CD4-positive, alpha-beta T cell treated with Interleukin-4 for 1 hour (primary cell): ENCODE measurements around the gene SIRPG.
"Not testable (repeated sequence)": the region's sequence is repeated elsewhere in the genome, so short reads cannot be mapped to it uniquely, and the experiment has no call there.

ENCODE experiments used
- DNase-seq, 2 donors: peaks; one replicate each; pipeline ENCODE4 v3.0.0-alpha.2; 2020 to 2022

SIRPG gene

DNA sequence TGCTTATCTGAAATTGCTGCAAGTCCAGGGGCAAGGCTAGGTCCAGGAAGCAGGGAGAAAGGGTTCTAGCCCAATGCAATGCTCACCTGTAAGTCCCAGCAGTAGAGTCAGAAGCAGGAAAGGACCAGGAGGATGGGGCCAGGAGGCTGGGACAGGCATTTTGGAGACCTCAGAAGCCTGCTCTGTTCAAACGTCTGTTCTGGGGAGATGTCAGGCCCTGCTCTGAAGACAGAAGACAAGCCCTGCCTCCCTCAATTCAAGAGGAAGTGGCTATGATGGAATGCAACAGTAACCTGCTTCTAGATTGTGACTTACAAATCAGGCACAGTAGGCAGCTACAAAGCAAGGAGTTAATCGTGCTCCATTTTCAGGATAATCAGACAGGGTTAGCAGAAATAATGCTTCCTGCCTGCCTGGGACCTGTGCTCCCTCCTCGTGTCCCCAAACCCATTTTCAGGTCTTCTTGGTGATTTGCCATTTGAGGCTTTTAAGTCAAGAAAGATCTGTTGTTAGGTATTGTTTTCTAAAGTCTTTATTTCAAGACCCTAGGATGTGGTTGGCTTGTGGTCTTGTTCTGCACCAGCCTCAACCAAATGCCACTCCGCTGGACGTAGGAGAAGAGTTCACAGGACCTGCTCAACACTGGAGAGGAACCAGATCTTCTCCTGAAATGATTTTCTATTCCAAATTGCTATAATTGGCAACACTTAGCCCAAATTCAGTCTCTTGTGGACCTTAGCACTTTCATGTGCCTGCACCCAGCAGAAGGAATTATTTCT, at the start of gene SIRPG:
Gene SIRPG, minus strand, starts transcription at position 224 of the 779 bp plus-strand sequence. Its CDS starts 65 bp downstream, at position 159.
- peak in 1 of 2 donors; percentile 48 for DNase-seq

DNA sequence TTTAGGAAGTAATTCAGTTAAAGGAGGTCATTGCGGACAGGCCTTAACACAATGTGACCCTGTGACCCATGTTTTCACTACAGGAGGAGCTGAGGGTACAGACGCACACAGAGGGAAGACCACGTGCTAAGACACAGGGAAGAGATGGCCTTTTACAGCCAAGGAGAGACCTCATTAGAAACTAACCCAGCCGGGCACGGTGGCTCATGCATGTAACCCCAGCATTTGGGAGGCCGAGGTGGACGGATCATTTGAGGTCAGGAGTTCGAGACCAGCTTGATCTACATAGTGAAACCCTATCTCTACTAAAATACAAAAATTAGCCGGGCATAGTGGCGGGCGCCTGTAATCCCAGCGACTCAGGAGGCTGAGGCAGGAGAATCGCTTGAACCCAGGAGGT, 49.3 kb upstream of the SIRPG start:
- not testable (repeated sequence) for DNase-seq

DNA sequence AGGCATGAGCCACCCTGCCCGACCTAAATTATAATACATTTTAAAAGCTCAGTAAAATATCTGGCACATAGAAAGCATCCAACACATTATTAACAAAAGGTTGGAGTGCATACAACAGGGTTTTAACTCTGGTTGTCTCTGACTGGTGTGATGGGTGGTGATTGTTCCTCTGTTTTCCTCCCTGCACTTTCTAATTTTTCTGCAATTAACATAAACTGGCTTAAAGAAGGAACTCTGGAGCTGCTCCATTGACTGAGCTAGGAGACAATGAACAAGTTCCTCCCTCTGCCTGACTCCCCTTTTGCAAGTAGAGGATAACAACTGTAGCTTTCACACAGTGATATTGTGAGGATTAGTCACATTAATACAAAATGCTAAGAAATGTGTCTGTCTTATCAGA, 48.5 kb upstream of the SIRPG start:
- DNase-seq = no peak

DNA sequence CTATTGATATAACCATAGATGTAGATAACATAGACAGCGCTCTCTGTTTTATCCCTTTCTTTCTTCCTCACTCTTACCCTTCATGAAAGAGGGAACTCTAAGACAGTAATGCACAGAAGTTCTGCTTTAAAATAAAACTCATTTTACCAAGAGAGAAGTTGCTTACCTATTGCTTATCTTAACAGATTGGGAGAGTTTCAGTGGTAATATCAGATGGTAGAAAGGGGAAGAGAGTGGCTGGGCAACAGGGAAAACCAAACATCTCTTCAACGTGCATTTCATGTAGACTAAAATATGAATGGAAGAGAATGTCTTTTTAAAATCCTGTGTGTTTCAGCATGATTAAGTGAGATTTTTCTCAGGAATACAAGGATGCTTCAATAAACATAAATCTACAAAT, 45.3 kb upstream of the SIRPG start:
- DNase-seq = no peak

DNA sequence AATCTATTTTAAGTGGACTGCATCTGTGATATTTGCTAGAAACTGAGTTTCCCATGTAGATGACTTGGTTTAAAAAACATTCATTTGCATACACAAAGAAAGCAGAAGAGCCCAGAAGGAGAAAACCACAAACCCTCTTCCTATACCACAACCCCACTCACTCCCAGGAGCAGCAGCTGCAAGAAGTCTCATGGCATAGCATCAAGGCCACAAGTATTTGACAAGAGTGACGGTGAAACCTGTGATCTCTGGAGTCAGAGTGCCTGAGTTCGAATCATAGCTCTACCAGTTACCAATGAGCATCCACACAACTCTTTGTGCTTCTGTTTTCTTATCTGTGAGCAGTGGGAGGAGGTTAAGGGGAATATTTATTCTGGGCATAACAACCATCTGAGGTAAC, 44.7 kb upstream of the SIRPG start:
- DNase-seq = peak in 1 of 2 donors; percentile 28

DNA sequence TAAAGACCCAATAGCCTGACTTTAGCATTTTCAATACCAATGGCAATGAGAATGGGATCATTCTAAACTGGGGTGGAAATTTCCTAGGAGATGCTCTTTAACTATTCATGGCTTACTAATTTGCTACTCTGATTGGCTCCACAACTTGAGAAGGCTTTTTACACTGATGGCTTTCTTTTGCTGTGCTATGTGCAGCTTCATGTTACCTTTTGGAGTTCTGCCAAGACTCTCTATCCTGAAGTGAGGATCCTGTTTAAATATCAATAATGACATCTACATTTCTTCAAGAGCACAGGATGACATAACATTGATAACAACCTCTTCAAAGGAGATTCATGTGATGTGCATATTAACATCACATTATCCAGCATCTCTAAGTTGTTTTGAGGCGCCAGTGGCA, 43.4 kb upstream of the SIRPG start:
- DNase-seq = no peak

DNA sequence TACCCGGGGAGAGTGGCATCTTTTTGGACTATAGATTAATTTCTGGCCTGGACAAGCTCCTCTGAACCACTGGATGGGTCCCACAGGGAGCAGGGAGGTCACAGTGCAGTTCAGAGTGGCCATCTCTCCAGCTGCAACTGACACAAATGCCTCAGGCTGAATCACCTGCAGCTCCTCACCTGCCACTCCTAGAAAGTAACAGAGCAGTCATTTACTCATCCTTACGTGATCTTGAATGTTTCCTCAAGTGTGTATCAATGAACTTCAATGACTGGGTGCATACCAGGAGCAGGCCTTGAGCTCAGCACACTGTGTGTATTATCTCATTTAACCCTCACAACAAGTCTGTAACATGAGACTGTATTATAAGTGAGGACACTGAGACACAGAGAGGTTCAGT, 40.0 kb upstream of the SIRPG start:
- no peak for DNase-seq

DNA sequence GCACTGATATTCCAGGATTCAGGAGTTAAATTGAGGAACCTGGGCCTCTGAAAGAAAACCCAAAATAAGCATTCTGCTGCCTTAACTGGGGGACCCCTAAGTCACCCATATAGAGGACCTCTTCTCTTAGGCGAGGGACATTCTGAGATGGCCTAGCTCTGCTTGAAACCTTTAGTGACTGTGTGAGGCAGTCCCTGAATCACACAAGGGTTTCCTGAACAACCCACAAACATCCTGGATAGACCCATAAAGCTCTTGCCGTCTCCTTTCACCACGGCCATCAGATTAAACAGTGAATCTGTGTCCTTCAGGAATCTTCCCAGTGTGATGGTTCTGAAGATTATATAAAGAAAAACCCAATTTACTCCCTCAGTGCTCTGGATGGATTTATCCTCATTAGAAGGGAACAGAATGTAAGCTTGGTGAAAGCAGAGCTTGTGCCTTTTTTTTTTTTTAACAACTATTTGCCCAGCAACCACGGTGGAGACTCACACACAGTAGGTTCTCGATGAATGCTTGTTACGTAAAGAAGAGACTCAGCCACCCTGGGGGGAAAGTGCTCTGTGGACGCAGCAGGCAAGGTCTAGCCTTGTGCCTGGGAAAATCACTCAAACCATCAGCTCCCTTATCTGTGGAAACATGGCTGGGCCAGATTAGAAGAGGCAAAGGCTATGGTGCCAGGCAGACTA, 39.1 kb upstream of the SIRPG start:
- peak in 1 of 2 donors; percentile 28 for DNase-seq

DNA sequence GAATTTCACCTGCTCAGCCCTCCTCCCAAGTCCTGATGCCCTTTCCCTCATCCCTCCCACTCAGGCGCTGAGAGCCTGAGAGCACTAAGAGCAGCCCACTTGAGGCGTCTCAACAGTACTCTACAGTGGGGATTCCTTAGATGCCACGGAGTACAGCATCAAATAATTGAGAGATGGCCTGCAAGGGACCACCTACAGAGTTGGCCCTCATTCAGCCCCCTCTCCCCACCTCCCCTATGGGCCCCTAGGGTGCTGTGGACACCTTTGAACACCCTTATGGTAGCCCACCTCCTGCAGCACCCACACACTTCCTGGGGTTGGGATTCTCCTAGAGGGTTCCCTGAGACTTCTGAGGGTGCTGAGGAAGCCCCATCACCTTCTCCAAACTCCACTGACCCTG, 37.1 kb upstream of the SIRPG start:
- DNase-seq = no peak

DNA sequence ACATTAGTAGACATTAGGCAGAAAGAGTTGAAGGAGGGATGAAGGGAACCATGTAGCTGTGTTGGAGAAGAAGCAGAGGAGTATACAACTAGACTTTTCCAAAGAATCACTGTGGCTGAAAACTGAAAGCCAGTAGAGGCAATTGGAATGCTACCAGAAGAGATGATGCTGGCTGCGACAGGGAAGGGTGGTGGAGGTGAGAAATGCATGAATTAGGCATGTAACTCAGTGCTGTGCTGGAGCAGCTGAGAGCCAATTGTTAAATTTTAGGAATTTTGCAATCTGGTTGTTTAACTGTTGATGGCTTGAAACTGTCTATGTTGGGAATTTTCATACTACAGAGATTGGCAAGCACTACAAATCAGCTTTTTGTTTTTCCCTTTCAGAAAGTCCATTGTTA, 35.8 kb upstream of the SIRPG start:
- no peak for DNase-seq

DNA sequence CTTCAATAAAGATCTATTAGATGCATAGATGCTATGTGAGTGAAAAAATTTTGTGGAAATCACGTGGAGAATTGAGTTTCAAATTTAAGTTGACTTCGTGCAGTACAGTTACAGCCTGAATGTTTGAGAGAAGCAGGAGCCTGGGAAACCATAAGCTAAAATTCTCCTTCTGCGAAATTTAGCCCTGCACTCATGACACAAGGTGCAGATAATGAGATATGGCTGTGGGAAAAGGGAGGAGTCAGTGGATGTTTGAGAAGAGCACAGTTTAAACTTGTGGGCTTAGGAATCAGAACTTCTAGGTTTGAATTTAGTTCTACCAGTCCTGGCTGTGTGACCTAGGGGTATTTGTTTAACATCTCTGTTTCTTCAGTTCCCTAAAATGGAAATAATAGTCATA, 32.1 kb upstream of the SIRPG start:
- no peak for DNase-seq

DNA sequence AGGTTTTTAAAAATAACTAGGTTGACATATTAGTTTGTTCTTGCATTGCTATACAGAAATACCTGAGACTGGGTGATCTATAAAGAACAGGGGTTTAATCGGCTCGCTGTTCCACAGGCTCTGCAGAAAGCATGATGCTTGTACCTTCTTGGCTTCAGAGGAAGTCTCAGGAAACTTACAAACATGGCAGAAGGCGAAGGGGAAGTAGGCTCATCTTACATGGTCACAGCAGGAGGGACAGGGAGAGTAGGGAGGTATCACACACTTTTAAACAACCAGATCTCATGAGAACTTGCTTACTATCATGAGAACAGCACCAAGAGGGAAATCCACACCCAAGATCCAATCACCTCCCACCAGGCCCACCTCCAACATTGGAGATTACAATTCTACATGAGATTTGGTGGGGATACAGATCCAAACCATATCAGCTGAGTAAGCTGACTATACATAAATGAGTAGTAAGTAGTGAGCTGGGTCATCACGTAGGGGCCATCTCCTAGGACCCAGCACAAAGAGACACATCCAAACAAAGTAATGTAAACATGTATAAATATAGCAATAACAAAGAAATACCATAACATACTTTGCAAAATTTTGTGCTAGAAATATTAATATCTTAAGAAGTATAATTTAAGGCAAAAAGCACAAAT, 31.4 kb upstream of the SIRPG start:
- DNase-seq = no peak

DNA sequence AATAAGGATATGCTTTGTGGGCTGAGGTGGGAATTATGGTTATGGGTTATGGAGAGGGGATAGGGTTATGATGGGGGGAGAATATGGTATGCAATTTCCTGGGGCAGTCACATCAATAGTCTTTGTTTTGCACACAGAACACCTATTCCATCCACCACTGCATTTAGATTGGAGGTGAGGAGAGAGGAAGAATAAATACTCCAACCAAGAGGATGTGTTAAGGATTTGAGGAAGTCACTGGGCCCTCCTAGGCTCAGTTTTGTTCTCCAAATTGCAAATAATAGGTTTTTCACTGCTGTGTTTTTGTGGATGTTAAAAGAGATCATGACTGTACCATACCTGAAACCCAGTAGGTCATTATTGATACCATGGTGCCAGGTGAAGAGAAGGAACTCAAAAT, 29.5 kb upstream of the SIRPG start:
- DNase-seq = no peak

DNA sequence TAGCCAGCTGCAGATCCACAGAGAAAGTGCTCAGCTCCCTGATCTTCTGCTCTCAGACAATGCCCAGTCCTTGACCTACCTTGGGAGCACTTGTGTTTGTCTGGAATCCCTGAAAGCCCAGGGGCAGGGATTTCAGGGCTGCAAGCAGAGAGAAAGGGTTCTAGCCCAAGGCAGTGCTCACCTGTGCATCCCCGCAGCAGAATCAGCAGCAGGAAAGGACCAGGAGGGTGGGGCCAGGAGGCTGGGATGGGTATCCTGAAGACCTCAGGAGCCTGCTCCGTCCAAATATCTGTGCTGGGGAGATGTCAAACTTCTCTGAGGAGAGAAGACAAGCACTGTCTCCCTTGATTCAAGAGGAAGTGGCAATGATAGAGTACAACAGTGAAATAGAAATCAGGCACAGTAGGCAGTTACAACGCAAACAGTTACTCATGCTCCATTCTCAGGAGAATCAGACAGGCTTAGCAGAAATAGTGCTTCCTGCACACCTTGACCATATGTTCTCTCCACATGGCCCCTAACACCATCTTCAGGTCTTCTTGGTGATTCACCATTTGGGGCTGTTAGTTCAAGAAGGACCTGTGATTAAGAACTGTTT, 28.7 kb upstream of the SIRPG start:
- DNase-seq = no peak

DNA sequence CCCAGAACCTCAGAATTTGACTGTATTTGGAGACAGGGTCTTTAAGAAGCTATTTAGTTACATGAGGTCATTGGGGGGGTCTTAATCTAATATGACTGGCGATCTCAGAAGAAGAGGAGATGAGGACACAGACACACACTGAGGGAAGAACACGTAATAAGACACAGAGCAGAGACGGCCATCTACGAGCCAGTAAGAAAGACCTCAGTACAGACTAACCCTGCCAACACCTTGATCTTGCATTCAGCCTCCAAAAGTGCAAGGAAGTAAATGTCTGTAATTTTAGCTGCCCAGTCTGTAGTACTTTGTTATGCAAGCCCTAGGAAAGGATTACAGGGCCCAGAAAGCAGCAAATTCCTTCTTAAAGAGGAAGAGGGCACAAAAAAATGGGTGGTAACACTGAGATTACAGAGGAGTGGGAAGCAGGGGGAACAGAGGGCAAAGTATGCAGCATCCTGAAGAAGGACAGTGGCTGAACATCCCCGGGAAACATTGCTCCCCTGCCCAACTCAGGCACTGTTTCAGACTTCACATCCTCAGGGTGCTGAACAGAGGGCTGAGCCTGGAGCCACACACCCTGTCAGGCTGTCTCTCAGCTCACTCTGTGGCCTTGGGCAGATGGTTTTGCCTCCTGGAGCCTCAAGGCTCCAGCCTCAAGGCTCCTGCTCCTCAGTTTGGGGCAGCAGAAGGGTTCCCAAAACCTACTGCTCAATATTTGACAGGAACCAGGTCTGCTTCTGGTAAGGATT, 27.9 kb upstream of the SIRPG start:
- DNase-seq = no peak

DNA sequence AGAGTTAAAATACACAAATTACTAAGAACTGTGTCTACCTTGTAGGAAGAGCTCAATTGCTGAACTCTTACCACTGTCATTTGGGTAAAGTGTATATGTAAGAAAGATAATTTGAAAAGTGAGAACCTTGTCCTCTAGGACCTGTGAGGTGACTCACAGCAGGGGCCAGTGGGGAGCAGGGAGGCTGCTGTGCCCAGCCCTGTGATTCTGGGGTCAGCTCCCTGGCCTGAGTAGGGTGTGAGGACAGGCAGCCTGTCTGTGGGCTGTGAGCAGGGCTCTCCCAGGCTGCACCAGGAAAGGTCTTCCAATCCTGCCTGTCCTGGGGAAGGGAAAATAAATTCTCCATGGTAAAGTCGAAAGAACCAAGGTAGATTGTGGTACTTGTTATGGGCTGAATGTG, 27.3 kb upstream of the SIRPG start:
- DNase-seq = no peak

DNA sequence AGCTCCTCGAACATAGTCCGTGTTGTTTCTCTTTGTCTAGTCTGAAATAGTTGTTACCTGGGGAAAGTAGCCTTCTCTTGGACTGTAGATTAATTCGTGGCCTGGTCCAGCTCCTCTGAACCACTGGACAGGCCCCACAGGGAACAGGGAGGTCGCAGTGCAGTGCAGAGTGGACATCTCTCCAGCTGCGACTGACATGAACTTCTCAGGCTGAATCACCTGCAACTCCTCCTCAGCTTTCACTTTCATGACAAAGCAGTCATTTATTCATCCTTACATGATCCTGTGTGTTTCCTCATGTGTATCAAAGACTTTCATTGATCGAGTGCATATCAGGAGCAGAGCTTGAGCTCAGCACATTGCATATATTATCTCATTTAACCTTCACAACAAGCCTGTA, 19.1 kb upstream of the SIRPG start:
- DNase-seq = no peak

DNA sequence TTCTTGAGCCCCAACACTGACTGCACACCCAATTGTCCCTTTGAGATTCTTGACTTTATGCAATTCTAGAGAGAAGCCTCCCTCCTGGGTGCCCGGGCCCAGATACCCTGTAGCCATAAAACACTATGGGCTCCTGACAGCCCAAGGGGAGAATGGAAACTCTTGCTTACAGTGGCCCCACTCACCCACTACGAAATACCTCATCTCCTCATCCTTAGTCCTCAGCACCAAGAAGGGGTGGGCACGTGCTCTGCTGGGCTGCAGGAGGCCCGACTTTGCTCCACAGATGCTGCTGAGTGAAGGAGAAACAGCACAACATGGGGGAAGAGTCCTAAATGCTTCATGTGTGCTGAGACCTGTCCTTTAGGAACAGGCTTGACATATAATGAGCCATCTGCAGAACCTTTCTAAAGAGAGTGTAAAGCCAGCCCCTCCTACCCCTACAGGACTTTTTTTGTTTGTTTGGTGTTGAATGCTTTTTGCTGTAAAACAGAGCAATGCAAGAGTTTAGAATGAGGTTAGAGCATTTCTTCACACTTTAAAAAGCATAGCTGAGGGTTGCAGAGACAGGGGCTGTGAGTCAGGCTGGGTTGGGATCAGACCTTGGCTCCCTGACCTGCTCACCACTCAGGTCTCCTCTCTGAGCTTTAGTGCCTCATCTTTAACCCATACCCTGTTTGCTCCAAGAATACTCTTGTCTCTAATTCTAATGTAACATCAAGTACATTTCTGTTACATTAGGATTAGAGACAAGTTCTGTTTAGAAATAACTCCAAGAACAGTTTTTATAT, 17.6 kb upstream of the SIRPG start:
- no peak for DNase-seq

DNA sequence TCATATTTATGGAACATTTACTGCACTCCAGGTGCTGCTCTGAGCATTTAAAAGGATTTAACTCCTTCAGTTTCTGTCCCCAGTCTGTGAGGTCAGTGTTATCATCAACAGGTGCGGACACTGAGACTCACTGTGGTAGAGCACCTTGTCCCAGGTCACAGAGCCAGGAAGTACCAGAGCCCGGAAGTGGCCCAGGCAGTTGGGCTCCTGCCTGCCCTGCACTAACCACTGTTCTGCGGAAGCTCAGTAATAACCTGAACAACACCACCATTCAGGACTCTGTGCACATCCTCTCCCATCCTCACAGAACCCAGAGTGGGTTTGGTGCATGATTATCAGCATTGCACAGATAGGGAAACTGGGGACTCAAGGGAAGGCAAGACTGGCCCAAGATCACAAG, 16.8 kb upstream of the SIRPG start:
- peak; percentile 38 to 60 for DNase-seq

DNA sequence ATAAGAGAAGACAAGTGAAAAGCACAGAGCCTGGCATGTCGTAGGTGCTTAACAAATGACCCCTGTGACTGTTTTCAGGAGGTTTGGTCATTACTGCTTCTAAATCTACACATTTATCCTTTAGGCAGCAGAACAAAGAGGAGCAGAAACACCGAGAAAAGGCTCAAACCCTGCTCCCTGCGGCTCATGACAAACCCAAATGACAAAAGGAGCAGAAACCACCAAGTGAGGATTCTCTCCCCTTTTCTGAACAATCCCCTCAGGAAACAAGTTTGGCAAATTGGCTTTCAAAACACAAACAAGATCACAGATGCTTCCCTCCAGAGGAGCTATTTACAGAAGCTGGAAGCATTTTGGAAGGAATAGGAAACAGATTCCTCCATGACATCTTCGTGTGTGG, 15.8 kb upstream of the SIRPG start:
- DNase-seq = no peak

DNA sequence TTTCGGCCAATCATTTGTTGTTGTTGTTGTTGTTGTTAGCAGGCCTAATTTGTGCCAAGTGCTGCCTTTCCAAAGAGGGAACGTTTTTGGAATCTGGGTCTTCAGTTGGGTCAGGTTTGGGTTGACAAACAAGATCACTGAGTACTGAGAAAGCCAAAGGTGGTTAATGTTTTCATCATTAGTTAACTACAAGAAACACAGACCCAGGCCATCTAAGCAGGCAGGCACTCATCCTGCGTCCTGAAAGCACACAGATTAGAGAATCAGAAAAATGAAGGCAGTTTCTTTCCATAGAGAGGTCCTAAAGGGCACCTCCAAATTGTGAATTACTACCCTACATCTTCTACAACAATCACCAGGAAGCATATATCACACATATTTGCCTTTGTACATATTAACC, 15.1 kb upstream of the SIRPG start:
- no peak for DNase-seq
